Breast epithelium (tissue), 3 donors: ENCODE results near the gene RCOR3.
"Not testable (repeated sequence)": the region's sequence is repeated elsewhere in the genome, so short reads cannot be mapped to it uniquely, and the experiment has no call there.

Experiments used
- CTCF ChIP-seq, 3 donors: fragments of 450-650 bp; IDR thresholded peaks; one replicate each; pipeline ENCODE4 v1.5.1; 2016 to 2017; ENCODE audit warnings: antibody characterized with exemption in 3 of 3, mild to moderate bottlenecking in 3 of 3, moderate library complexity in 3 of 3
- POLR2A ChIP-seq: fragments of 450-650 bp; IDR thresholded peaks from one replicate; pipeline ENCODE4 v1.6.1; 2016; ENCODE audit warnings: antibody characterized with exemption, mild to moderate bottlenecking, moderate library complexity

- not testable (repeated sequence) for TF ChIP-seq POLR2A; CTCF (IDR thresholded peaks at IDR 0.05)
Measured at GRCh38 chr1:211321646-211322045, 62.5 kb downstream of the RCOR3 start.
